Skeletal muscle tissue (tissue), 4 donors: ENCODE data around the gene USP3. TPM values are rescaled to one million over a fixed set of nuclear protein-coding genes. Genes with fewer than 3 reads are reported as not detected.
A peak's percentile ranks its signal among the peaks of the same experiment; 100 is the strongest.

Experiments used
- H3K27ac ChIP-seq: one replicate; pipeline ENCODE4 v1.7.0; 2013; ENCODE audit warnings: mild to moderate bottlenecking, low read depth, low read length, inconsistent platforms
- H3K27me3 ChIP-seq, 3 donors: one replicate each; pipeline ENCODE4 v1.7.0; 2013; ENCODE audit warnings: low read length in 3 of 3; ENCODE audit not compliant: control insufficient read depth in 3 of 3, insufficient read depth in 3 of 3
- H3K36me3 ChIP-seq, 3 donors: one replicate each; pipeline ENCODE4 v1.7.0; 2013; ENCODE audit warnings: low read length in 3 of 3; ENCODE audit not compliant: control insufficient read depth in 3 of 3, insufficient read depth in 3 of 3
- H3K4me1 ChIP-seq, 3 donors: one replicate each; pipeline ENCODE4 v1.7.0; 2013; ENCODE audit warnings: low read length in 3 of 3, mild to moderate bottlenecking in 3 of 3; ENCODE audit not compliant: control insufficient read depth in 3 of 3, insufficient read depth in 3 of 3
- H3K4me3 ChIP-seq, 3 donors: one replicate each; pipeline ENCODE4 v1.7.0; 2013; ENCODE audit warnings: low read length in 3 of 3
- H3K9ac ChIP-seq, 3 donors: one replicate each; pipeline ENCODE4 v1.7.0; 2013; ENCODE audit warnings: low read length in 3 of 3, mild to moderate bottlenecking in 3 of 3, moderate library complexity in 2 of 3, low read depth in 1 of 3
- H3K9me3 ChIP-seq, 3 donors: one replicate each; pipeline ENCODE4 v1.7.0; 2013; ENCODE audit warnings: low read length in 3 of 3; ENCODE audit not compliant: control insufficient read depth in 3 of 3
- total RNA-seq: library from RNA; depleted of rRNA; stranded (reverse); fragments of >200 nt; gene quantifications from one replicate; pipeline ENCODE4 v1.2.3, GENCODE V29; 2014
- donor health status: Osteomylitis.

The USP3 gene
- total RNA-seq, 1 donor from 2014 or later = 33.4 TPM

GRCh38 chr15:63597038-63597790, 92.8 kb downstream of the USP3 start, which contains the start of gene FBXL22:
Gene FBXL22, plus strand, starts transcription at chr15:63597387. Its CDS starts 6 bp downstream, at chr15:63597393.
- peak within 1 kb of the TSS; percentile 90 for H3K27ac ChIP-seq
- H3K9ac ChIP-seq = peak within 1 kb of the TSS; percentile 69 to 94 (median 85)
- no peaks in the 10 kb centered on the region for H3K9me3 ChIP-seq
- peak within 1 kb of the TSS; percentile 75 to 88 (median 79) for H3K4me3 ChIP-seq
- peaks cover 0 to 11% (median 5%) of the 10 kb centered on the region in 3 donors for H3K36me3 ChIP-seq
- peaks cover 65 to 81% (median 66%) of the 10 kb centered on the region in 3 donors for H3K4me1 ChIP-seq
- H3K27me3 ChIP-seq = no peaks in the 10 kb centered on the region

- Histone ChIP-seq H3K4me1 (peaks cover 65 to 81% (median 66%) of the 10 kb centered on the region in 3 donors), H3K27ac (peak overlapping the region; percentile 90), H3K9ac (peak overlapping the region; percentile 69 to 94 (median 85)), H3K27me3 (no peaks in the 10 kb centered on the region), H3K36me3 (peaks cover 0 to 9% (median 5%) of the 10 kb centered on the region in 3 donors), H3K4me3 (peak overlapping the region; percentile 75 to 88 (median 79)), H3K9me3 (no peaks in the 10 kb centered on the region)
Observed at GRCh38 chr15:63597821-63598220, 93.4 kb downstream of the USP3 start.

GRCh38 chr15:63598473-63599400, 94.3 kb downstream of the USP3 start:
- peaks cover 0 to 6% (median 0%) of the 10 kb centered on the region in 3 donors for H3K36me3 ChIP-seq
- peak overlapping the region; percentile 51 to 94 (median 69) for H3K9ac ChIP-seq
- H3K27ac ChIP-seq = peak overlapping the region; percentile 90
- peak overlapping the region; percentile 49 to 88 (median 75) for H3K4me3 ChIP-seq
- no peaks in the 10 kb centered on the region for H3K27me3 ChIP-seq
- H3K4me1 ChIP-seq = peaks cover 65 to 78% (median 66%) of the 10 kb centered on the region in 3 donors
- no peaks in the 10 kb centered on the region for H3K9me3 ChIP-seq

GRCh38 chr15:63599401-63600000, 95.1 kb downstream of the USP3 start:
- H3K4me1 ChIP-seq = peaks cover 62 to 70% (median 64%) of the 10 kb centered on the region in 3 donors
- H3K4me3 ChIP-seq = peak overlapping the region; percentile 86 to 90 (median 88)
- peak overlapping the region; percentile 90 for H3K27ac ChIP-seq
- H3K9ac ChIP-seq = peak overlapping the region; percentile 73 to 94 (median 86)
- H3K36me3 ChIP-seq = peaks cover 0 to 1% (median 0%) of the 10 kb centered on the region in 3 donors
- no peaks in the 10 kb centered on the region for H3K9me3 ChIP-seq
- no peaks in the 10 kb centered on the region for H3K27me3 ChIP-seq

- H3K27me3 ChIP-seq = no peaks in the 10 kb centered on the region
- peak overlapping the region; percentile 86 to 90 (median 88) for H3K4me3 ChIP-seq
- H3K9ac ChIP-seq = peak overlapping the region; percentile 73 to 94 (median 86)
- peaks cover 0 to 2% (median 0%) of the 10 kb centered on the region in 3 donors for H3K36me3 ChIP-seq
- H3K9me3 ChIP-seq = no peaks in the 10 kb centered on the region
- peaks cover 56 to 64% (median 58%) of the 10 kb centered on the region in 3 donors for H3K4me1 ChIP-seq
- peak overlapping the region; percentile 90 for H3K27ac ChIP-seq
Observed at GRCh38 chr15:63600001-63600615, 95.7 kb downstream of the USP3 start.

- H3K27me3 ChIP-seq = no peaks in the 10 kb centered on the region
- peaks cover 0 to 6% (median 0%) of the 10 kb centered on the region in 3 donors for H3K36me3 ChIP-seq
- H3K9me3 ChIP-seq = no peaks in the 10 kb centered on the region
- H3K9ac ChIP-seq = peak overlapping the region; percentile 79 to 94 (median 91)
- H3K4me1 ChIP-seq = peaks cover 51 to 59% (median 53%) of the 10 kb centered on the region in 3 donors
- H3K27ac ChIP-seq = peak overlapping the region; percentile 90
- peak overlapping the region; percentile 86 to 96 (median 88) for H3K4me3 ChIP-seq
Observed at GRCh38 chr15:63600616-63601025, 96.2 kb downstream of the USP3 start.

GRCh38 chr15:63601026-63601703, 96.8 kb downstream of the USP3 start:
- Histone ChIP-seq H3K27me3 (no peaks in the 10 kb centered on the region), H3K9ac (peak overlapping the region; percentile 79 to 91 (median 89)), H3K4me1 (peaks cover 47 to 54% (median 48%) of the 10 kb centered on the region in 3 donors), H3K27ac (peak overlapping the region; percentile 70), H3K9me3 (no peaks in the 10 kb centered on the region), H3K36me3 (peaks cover 3 to 11% (median 4%) of the 10 kb centered on the region in 3 donors), H3K4me3 (peak overlapping the region; percentile 86 to 96 (median 88))

- Histone ChIP-seq H3K9ac (peak overlapping the region; percentile 79 to 91 (median 89)), H3K27ac (peak overlapping the region; percentile 70), H3K4me1 (peaks cover 42 to 49% (median 43%) of the 10 kb centered on the region in 3 donors), H3K4me3 (peak overlapping the region; percentile 86 to 96 (median 88)), H3K27me3 (no peaks in the 10 kb centered on the region), H3K36me3 (peaks cover 7 to 14% (median 9%) of the 10 kb centered on the region in 3 donors), H3K9me3 (no peaks in the 10 kb centered on the region)
Observed at GRCh38 chr15:63601704-63602185, 97.4 kb downstream of the USP3 start.
